Mesodermal cell (in vitro differentiated cells): ENCODE measurements around the gene GLDN.

Experiments used
- H3K27ac ChIP-seq: 2 replicates; pipeline ENCODE4 v1.7.0; 2013; ENCODE audit warnings: mild to moderate bottlenecking, low read depth, low read length, moderate library complexity; ENCODE audit not compliant: severe bottlenecking
- H3K36me3 ChIP-seq: 2 replicates; pipeline ENCODE4 v1.7.1; 2013; ENCODE audit warnings: mild to moderate bottlenecking, low read length, moderate library complexity; ENCODE audit not compliant: control insufficient read depth, insufficient read depth
- H3K4me1 ChIP-seq: one replicate; pipeline ENCODE4 v1.7.1; 2013; ENCODE audit warnings: mild to moderate bottlenecking, low read length; ENCODE audit not compliant: insufficient read depth, control insufficient read depth, poor library complexity, severe bottlenecking
- H3K4me3 ChIP-seq: 2 replicates; pipeline ENCODE4 v1.7.0; 2013; ENCODE audit warnings: low read length, control low read depth, mild to moderate bottlenecking; ENCODE audit not compliant: insufficient read depth, poor library complexity, severe bottlenecking; ENCODE audit errors: extremely low read depth
- H3K9me3 ChIP-seq: 2 replicates; pipeline ENCODE4 v1.7.1; 2013; ENCODE audit warnings: mild to moderate bottlenecking, low read length, moderate library complexity; ENCODE audit not compliant: control insufficient read depth
- WGBS, 2 experiments: methylation state at CpG; one replicate each; pipeline ENCODE4 v1.1.5; 2013; ENCODE audit warnings: missing lambda C conversion rate in 2 of 2; ENCODE audit not compliant: insufficient coverage in 2 of 2; 5-methylcytosine and 5-hydroxymethylcytosine counted together

Gene GLDN

DNA sequence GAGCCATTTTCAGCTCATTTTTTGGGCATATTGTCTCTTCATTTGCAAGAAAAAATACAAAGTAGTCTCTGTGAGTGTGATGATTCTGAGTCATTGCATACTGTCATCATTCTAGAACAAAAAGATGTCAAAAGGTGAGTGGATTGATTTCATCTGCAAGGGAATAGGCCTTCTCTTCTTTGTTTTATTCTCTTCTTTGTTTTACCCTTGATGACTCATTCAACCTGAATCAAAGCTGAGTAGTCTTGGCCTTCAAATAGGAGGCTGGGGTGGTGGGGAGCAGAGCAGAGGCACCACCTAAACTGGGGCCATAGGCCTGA lies 28.4 kb upstream of the GLDN start:
- Histone ChIP-seq H3K9me3 (no peaks in the 10 kb centered on the region), H3K36me3 (no peaks in the 10 kb centered on the region), H3K27ac (no peak overlapping the region), H3K4me3 (no peak overlapping the region), H3K4me1 (no peaks in the 10 kb centered on the region)

- no peaks in the 10 kb centered on the region for H3K4me1 ChIP-seq
- H3K4me3 ChIP-seq = no peak overlapping the region
- no peaks in the 10 kb centered on the region for H3K36me3 ChIP-seq
- H3K9me3 ChIP-seq = no peaks in the 10 kb centered on the region
- 97 to 98% methylated on average over 5 to 6 of the region's 10 CpGs for WGBS, 2 experiments
- H3K27ac ChIP-seq = no peak overlapping the region
Observed at GRCh38 chr15:51313644-51314280, 27.7 kb upstream of the GLDN start.

GRCh38 chr15:51314391-51315337 lies 26.8 kb upstream of the GLDN start:
- H3K4me1 ChIP-seq = no peaks in the 10 kb centered on the region
- 83 to 85% methylated on average over 9 to 10 of the region's 10 CpGs for WGBS, 2 experiments

DNA sequence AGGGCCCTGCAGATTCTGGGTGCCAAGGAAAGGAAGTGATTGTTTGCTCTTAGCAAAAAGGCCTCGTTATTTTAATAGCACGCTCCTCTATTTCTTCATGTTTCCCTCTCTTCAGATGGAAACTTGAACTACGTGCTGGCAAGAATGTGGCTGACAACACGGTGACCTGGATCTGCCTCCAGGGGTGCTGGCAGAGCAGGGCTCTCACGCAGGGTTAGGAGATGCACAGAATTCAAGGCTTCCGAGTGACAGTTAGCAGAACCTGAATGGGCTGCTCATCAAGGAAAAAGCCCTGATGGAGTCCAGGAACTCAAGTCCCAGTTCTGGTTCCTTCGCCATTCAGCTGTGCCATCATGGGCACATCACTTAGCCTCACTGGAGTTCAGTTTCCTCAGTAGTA lies 25.7 kb upstream of the GLDN start:
- Histone ChIP-seq H3K9me3 (no peaks in the 10 kb centered on the region), H3K4me1 (no peaks in the 10 kb centered on the region), H3K36me3 (no peaks in the 10 kb centered on the region), H3K4me3 (no peak overlapping the region), H3K27ac (no peak overlapping the region)
- 90 to 95% methylated on average over 6 to 7 of the region's 7 CpGs for WGBS, 2 experiments

More at GRCh38 chr15:51314391-51315337, 26.8 kb upstream of the GLDN start:
- no peak overlapping the region for H3K4me3 ChIP-seq
- no peak overlapping the region for H3K27ac ChIP-seq
- H3K36me3 ChIP-seq = no peaks in the 10 kb centered on the region
- H3K9me3 ChIP-seq = no peaks in the 10 kb centered on the region

DNA sequence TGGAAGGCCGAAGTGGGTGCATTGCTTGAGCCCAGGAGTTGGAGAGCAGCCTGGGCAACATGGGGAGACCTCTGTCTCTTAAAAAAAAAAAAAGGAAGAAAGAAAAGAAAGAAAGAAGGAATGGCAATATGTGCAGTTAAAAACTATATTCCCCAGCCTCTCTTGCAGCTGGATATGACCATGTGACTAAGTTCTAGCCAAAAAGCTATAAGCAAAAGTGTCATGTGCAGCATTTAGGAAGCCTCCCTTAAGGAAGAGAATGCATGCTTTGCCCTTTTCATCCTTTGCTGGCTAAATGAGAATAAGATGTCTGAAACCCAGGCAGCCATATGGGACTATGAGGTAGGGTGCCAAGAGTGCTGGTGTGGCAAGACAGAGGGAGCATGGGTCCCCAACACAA lies 24.8 kb upstream of the GLDN start:
- H3K9me3 ChIP-seq = no peaks in the 10 kb centered on the region
- WGBS, 2 experiments = no CpG with 5 or more reads among the region's 1 CpG
- H3K4me1 ChIP-seq = no peaks in the 10 kb centered on the region
- no peak overlapping the region for H3K27ac ChIP-seq
- no peaks in the 10 kb centered on the region for H3K36me3 ChIP-seq
- H3K4me3 ChIP-seq = no peak overlapping the region

GRCh38 chr15:51318382-51319150 lies 22.9 kb upstream of the GLDN start:
- Histone ChIP-seq H3K36me3 (no peaks in the 10 kb centered on the region), H3K9me3 (no peaks in the 10 kb centered on the region), H3K4me1 (no peaks in the 10 kb centered on the region), H3K4me3 (no peak overlapping the region), H3K27ac (no peak overlapping the region)
- 88 to 90% methylated on average over 4 to 7 of the region's 7 CpGs for WGBS, 2 experiments

GRCh38 chr15:51319539-51319938 lies 21.9 kb upstream of the GLDN start:
- H3K4me3 ChIP-seq = no peak overlapping the region
- H3K36me3 ChIP-seq = no peaks in the 10 kb centered on the region
- H3K27ac ChIP-seq = no peak overlapping the region
- no peaks in the 10 kb centered on the region for H3K4me1 ChIP-seq
- H3K9me3 ChIP-seq = no peaks in the 10 kb centered on the region
- 90 to 92% methylated on average over 2 of the region's 2 CpGs for WGBS, 2 experiments

GRCh38 chr15:51320843-51321242 lies 20.6 kb upstream of the GLDN start:
- no peak overlapping the region for H3K4me3 ChIP-seq
- 97 to 100% methylated on average over 2 of the region's 2 CpGs for WGBS, 2 experiments

GRCh38 chr15:51321316-51321715 lies 20.1 kb upstream of the GLDN start:
- no peak overlapping the region for H3K4me3 ChIP-seq
- WGBS, 2 experiments = 50 to 66% methylated on average over 1 to 3 of the region's 4 CpGs
- no peaks in the 10 kb centered on the region for H3K9me3 ChIP-seq
- H3K36me3 ChIP-seq = no peaks in the 10 kb centered on the region
- no peak overlapping the region for H3K27ac ChIP-seq
- no peaks in the 10 kb centered on the region for H3K4me1 ChIP-seq

More at GRCh38 chr15:51320843-51321242, 20.6 kb upstream of the GLDN start:
- H3K27ac ChIP-seq = no peak overlapping the region
- no peaks in the 10 kb centered on the region for H3K4me1 ChIP-seq
- H3K9me3 ChIP-seq = no peaks in the 10 kb centered on the region
- H3K36me3 ChIP-seq = no peaks in the 10 kb centered on the region

DNA sequence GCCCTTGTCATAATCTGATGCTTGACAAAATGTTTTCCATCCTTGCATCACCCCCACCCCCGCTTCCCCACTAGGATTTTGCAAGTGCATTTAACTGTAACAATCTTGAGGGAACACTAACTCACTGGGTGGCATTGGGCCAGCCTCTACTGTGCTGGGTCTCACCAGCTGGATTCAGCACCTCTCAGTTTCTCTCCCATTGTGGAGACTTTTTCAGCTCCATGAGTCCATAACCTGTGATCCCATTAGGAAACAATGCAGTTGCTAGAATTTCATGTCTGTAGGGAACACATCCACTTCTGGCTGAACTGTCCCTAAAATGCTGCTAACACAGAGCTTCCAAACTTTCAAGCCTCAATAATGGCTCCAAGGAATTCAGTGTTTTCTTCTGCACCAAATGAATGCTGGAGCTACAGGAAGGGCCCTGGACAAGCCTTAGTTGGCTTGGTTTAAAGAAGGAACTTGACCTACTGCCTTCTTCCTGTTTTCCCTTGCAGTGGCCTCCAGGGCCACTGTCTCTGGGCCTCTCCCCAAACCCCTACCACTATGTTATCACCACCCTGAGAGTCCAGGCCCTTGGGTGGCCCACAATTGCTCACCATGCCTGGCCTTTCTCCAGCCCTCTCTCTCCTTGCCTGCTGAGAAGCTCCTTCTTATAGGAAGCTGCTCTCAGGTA lies 18.7 kb upstream of the GLDN start:
- no peak overlapping the region for H3K27ac ChIP-seq
- 77 to 100% methylated on average over 1 of the region's 1 CpG for WGBS, 2 experiments
- no peaks in the 10 kb centered on the region for H3K9me3 ChIP-seq
- H3K4me1 ChIP-seq = no peaks in the 10 kb centered on the region
- no peaks in the 10 kb centered on the region for H3K36me3 ChIP-seq
- H3K4me3 ChIP-seq = no peak overlapping the region
